DMS114 treated with DMSO at 0.1 percent for 48 hours (cell line): ENCODE data around the gene SGPP2.

ENCODE experiments used
- DNase-seq: peaks from one replicate; lab custom pipeline; 2025; ENCODE audit not compliant: unreplicated experiment; lab: John Stamatoyannopoulos, UW

SGPP2 gene

DNA sequence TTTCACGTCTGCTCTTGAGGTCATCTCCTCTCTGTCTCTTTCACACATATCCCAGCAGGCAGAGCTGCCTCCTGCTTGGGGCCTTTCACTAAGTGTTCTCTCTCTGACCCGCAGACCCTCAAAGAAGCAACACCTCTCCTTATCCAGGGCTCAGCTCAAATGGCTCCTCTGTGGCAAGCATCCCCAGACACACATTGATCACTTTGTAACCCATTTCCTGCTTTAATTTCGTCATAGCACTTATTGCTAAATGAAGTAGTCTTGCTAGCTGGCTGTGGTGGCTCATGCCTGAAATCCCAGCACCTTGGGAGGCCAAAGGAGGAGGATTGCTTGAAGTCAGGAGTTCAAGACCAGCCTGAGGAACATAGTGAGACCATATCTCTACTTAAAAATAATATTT is 41.4 kb downstream of the SGPP2 start:
- no peak for DNase-seq

DNA sequence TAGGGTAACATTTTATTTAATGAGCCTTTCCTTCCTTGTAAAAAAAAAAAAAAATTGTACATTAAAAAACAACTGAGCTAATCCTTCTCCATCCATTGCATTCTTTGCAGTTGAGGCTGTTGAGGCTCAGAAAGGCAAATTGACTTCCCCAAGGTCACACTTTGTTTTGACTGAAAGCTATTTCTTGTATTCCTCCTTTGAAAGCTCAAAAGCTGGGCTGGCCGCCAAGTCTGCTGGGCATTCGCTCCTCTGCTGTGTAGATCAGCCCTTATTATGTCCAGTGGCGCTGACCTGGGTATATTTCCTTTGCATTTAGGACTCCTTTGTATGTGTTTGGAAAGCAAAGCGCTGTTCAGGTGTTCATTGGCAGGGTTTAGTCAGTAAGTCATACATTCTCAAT is 44.0 kb downstream of the SGPP2 start:
- DNase-seq: no peak

DNA sequence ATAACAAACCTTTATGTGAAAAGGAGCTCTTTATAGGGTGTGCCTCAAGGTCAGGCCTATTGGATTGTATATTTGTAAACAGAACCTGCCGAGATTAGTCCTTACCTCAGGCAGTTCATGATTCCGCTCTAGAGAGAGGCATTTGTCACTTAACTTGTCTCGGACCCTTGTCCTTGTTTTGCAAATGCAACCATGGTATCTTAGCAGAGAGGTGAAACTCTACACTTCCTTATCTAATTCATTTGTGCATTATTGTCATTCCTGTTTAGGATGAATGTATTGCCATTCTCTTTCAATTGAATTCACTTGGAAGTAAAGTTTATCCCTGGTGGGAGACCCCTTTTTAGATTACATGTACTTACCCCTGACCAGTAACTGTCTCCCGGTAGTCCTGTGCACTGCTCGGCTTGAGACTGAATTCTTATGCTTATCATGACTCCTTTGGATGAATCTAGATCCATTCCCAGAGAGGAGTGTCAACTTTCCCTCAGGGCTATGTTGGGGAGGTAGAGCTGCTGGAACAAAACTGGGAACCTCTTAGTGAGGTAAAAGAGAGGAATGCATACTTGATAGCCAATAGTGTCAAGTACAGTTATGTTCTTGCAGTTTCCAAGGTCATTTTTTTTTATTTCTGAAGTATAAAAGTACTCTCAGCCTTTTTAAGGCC is 46.6 kb downstream of the SGPP2 start:
- no peak for DNase-seq

DNA sequence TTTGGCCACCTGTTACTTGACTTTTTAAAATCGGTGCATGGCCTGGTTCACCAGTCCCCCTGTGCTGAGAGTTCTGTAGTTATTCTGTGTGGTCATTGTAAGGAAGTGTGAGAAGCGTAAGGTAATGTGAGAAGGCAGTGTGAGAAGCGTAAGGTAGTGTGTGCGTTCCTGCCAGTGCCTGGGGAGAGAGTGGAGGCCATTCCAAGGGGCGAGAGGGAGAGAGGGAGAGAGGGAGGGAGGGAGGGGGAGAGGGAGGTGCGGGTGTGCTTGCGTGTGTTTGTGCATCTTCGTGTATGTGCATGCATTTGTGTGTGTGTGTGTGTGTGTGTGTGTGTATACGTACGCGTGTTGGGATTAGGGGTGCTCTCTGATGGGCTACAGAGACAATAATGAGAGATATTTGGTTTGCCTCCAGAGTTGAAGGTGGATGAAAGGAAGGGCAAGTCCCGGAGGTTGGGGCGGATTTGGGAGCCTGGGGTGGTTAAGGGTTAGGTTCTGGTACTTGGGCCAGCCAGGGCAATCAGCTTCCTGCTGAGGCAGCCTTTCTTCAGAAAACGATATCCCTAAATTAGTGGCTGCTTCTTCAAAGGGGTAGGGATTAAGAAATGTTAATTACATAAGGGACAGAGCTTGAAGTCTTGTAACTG is 53.7 kb downstream of the SGPP2 start:
- DNase-seq: no peak

DNA sequence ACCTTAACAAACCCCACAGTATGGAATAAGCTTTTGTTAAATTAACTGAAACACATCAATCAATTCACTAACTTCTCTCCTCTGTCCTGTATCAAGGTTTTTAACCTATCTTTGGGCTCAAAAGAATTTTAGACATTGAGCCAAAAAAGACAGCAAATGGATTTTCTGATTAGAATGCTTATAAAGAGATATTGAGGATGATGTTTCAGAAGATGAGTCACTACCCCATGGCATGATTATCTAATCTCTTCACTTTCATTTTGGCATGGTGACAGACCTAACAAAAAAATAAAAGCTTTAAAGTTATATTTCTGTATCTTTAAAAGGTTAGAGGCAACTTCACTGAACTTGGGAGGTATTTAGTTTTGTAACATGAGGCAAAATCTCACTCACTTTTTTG is 55.5 kb downstream of the SGPP2 start:
- no peak for DNase-seq

DNA sequence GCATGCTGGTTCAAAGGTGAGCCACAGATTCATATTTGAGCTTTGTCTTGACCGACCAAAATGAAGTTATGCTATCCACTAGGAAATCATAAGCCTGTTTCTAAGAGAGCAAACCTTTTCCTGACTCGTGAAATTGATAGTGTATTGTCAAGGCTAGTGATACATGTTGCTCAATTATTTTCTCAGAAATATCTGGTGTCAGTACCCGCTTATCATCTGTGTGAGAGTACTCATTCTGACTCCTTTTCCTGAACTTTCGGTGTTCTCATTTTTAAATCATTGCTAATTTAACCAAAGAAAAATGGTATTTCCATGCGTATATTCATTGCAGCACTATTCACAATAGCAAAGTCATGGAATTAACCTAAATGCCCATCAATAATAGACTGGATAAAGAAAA is 56.2 kb downstream of the SGPP2 start:
- DNase-seq: no peak

DNA sequence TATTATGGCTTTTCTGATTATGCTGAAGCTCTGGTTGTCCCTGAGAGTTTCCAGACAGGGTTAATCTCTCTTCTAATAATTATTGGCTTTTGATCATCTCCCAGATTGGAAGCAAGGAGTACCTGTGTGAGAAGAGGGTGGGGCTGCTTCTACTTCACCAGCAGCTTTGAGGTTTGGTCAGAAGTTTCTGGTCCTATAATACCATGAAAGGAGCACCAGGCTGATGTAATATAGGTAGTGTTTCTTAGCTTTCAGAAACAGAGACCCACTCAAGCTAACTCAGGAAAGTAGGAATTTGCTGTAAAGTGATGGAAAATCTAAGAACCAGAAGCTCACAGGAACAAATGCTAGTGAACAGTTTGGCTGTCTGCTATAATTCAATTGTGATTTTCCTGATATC is 57.6 kb downstream of the SGPP2 start:
- DNase-seq: no peak

DNA sequence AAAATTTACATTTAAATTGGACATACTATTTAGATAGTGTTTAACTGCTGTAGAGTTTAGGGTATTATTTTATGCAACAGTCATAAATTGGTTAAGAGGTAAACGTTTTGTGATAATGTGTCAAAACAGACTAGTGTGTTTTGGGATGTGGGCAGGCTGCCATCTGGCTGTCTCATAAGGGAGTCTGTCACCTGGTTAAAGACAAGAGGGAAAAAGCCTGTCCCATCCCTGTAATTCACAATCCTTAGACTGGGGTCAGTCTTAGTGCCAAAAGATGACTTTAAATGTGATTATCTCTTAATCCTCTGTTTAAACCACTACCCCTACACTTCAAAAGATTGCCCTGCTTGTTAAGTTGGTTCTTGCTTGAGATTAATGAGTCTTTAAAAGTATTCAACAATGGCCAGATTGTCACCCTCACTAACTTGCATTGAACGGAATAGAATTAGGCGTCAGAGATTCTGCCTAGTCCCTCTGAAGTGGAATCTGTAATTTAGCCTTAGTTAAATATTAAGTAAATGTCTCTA is 59.2 kb downstream of the SGPP2 start:
- no peak for DNase-seq

DNA sequence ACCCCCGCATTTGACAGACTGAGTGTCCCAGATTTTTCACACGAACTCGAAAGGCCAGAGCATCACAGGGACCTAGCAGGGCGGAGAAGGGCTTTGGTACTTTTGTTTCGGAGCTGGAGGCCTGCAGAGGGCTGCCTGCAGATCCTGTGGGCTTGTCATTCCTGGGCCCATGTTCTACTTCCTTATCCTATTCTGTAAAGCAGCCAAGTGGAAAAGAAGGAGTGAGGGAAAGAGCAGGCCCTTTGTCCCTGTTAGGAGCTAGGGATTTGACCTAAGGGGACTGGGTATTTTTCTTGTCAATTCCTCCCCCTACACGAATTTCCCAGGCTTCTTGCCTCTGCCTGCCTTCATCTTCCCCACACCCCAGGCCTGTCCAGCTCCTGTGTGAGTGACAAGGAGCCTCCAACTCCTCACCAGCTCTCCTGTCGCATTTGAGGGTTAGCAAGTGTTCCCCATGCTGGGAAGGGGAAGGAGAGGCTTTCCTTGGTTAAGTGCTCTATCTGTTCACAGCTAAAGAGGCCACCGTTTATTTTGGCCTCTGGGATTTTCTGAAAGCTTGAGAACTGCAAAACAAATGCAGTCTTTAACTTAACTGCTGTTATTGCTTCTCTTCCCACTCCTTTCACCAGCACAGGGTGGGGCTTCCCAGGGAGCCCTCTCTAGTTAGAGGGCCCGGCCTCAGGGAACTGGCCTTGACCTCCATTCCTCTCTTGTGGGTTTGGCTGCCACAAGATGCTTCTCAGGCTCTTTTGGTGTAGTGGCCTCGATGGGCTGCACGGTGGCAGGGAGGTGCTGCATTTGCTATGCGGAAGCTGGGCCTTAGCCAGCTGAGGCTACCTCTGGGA is 61.2 kb downstream of the SGPP2 start:
- no peak for DNase-seq

DNA sequence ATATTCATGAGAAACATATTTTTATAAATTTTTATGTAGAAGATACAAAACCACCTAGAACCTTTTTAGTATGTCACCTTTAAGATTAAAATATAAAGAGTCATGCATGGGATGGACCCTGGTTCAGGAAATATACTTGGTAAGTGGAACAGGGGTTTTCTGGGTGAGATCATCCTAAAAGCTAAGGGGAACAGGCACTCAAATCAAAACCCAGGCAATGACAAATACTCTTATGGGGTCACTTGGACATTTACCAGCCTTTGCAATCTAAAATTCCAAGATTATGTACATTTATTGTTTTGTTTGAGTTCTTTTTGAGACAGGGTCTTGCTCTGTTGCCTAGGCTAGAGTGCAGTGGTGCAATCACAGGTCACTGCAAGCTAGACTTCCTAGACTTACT is 65.8 kb downstream of the SGPP2 start:
- DNase-seq: no peak

DNA sequence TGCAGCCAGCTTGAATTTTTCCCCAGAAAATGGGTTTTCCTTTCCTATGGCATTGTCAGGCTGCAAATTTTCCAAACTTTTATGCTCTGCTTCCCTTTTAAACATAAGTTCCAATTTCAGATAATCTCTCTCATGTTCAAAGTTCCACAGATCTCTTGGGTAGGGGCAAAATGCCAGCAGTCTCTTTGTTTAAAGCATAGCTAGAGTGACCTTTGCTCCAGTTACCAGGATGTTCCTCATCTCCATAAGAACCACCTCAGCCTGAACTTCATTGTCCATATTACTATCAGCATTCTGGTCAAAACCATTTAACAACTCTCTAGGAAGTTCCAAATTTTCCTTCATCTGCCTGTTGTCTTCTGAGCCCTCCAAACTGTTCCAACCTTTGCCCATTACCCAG is 68.3 kb downstream of the SGPP2 start:
- no peak for DNase-seq

DNA sequence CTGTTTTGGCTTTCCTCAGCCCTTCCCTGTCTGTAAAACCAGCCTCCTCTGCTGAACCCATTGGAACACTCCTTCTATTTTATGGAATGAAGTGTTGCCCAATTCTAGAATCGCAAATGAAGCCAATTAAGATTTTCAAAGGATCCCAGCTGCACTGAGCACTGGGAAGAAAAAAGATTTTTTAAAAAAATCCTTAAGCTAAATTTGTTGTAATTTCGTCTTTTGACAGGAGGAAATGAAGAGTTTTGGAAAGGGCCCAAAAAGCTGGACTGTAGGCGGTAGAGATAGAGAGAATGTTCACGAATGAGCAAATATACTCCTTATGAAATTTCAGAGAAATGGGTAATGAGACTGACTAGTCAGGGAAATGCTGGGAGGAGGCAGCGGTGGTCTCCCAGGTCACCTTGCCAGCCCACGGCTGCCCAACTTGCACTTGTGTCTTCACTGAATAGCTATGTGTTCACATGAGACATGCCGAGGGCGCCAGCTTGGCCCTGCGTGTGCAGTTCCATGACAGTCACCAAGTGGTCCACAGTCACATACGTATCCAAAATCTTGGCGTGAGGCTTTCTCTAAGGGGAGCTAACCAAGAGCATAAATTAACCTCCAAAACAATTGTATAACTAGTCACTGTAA is 69.9 kb downstream of the SGPP2 start:
- DNase-seq: no peak

DNA sequence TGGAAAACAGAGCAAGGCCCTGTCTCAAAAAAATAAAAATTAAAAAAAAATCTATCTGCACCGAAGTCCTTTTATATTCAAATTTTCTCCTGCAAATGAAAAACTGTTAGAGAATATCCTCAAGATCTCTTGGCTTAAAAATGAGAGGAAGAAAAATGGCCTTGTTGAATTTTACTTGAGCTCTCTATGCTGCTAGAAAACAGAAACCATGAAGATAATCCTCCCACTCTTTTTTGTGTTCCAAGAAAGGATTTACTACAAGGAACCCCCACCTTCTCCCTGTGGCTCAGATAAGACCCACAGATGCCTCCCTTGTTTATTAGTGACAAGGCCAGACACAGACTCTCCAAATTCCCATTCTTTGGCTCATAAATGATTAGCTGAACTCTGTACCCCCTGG is 71.0 kb downstream of the SGPP2 start:
- no peak for DNase-seq

DNA sequence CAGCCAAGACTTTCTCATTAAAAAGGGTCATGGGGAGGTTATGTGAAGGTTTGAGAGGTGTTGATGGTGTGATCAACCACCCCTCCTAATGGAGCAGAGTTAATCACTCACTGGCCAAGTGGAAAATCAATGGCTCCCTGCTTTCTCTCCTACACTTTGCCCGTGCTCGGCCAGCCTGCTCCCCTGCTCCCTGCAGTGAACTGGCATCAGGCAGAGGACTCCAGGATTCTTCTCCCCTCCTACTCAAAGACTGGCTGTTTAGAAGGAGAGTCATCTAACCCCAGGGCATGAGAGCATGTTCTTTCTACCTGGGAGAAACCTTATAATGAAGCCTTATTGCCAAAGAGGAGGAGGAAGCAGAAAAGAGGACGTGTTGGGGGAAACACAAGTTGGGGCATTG is 74.9 kb downstream of the SGPP2 start:
- DNase-seq: no peak

DNA sequence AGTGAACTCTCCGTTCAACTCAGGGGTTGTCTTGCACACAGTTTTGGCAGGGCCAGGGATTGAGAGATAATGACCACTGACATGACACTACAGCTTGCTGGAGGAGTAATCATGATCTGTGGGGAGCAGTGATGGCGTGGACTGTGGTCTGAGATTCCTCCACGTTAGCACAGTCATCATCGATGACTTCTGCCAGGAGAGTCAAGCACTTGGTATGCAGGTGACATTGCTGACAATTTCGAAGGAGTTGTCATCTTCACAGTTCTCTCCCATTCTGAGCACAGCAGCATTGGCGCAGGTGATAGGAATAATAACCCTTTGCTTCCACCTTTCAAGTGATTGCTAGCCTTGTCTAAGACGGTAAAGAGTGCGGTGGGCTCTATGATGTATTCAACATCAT is 79.8 kb downstream of the SGPP2 start:
- DNase-seq: no peak

DNA sequence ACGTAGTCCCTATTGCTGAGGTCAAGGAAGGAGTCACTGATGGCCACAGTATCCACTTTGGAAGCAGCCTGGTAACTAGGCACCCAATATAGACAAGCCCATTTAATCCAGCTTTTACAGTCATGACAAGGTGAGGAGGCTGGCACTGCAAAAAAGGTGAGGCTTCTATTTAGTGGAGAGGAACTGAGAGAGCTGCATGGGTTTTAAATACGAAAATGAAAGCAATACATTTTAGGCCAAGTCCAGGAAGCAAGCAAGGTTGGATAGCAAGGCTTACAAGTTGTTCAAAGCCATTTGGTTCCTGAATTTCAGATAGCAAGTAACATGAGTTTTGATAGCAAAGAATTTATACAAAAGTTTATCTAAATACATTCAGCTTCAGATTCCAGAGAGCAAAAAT is 80.4 kb downstream of the SGPP2 start:
- no peak for DNase-seq

DNA sequence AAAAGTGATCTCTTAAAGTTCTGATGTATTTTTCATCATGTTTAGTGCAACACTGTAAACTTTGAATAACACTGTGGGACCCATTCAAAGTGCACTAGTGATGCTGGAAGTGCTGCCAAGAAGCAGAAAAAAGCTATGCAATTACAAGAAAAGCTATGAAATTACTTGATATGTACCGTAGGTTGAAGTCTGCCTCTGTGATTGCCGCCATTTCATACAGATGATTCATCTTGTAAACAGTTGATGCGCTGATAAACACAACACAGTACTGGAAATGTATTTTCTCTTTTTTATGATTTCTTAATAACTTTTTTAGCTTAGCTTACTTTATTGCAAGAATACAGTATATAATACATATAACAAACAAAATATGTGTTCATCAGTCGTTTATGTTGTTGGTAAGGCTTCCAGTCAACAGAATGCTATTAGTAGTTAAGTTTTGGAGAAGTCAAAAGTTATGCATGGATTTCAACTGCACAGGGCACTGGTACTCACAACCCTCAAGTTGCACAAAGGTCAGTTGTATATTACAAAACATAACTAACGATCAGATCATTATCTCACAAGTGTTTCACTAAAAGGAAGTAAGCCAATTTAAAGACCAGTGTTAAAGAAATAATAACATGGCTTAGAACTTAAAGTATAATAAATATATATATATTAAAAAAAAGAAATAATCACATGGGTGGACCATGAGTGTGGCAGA is 82.0 kb downstream of the SGPP2 start:
- DNase-seq: no peak

DNA sequence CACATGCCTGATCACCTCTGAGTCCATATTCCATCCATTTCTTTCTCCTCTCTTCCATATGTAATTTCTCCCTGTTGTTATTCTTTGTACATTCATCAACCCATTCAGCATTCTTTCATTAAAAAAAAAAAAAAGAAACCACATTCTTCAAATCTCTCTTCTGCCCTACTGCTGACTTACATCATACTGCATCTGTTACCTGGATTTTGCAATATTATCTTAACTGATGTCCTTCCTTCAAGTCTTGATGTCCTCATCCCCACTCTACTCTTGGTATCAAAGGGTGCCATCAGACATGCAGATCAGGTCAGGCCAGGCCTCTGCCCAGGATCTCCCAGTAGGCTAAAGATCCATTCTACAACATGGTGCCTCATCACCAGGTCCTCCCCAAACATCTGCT is 90.6 kb downstream of the SGPP2 start:
- no peak for DNase-seq

DNA sequence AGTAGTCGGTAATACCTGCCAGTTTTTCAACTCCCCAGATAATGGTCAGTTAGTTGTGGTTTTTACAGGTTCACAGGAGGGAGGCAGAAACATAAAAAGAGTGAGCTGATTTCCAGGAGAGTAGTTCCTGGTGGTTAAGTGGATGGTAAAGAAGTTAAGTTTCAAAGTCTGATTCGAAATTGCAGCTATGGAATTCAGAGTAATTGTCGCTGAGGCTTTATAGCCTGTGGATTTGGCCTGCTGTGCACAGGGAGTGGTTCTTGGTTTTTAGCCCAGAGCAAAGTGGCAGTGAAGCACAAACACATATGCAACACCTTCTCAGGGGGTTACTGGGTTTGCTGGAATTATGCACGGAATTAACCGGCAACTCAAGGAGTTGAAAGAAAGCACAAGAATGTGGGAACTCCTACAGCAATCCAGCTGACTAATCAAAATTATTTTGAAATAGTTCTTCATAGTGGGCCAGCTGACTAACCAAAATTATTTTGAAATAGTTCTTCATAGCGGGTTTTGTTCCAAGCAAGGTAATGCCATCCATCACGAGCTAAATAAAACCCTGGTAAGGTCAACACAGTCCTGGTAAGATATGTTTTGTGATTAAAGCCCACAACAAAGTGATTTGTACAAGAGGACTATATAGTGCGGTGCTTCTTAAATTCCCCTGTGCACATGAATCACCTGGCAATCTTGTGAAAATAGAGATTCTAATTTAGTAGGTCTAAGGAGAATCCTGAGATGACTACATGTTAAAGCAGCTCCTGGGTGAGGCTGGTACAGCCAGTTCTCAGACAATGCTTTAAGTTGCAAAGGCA is 94.4 kb downstream of the SGPP2 start:
- DNase-seq: no peak

DNA sequence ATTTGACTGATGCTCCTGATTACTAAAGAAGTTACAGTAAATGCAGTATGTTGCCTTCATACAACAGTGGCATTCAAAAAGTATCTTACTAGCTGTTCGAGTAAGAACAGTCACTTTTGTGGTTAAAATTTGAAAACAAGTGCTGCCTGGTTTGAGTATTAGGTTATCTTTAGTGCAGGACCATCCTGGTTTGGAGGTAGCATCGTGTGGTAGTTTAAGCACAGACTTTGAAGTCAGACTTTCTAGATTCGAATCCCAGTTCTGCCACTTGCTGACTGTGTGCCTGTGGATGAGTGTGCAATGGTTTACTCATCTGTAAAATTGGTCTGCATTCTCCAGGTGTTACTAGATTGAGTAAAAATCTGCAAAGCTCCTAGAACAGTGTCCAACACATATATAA is 96.8 kb downstream of the SGPP2 start:
- DNase-seq: no peak
